CD4-positive, alpha-beta memory T cell (primary cell): Measurements from ENCODE around the gene PHACTR3. TPM values are rescaled to one million over a fixed set of nuclear protein-coding genes. Genes with fewer than 3 reads are reported as not detected.

Experiments used
- CTCF ChIA-PET: fragments of 350-600 bp; sonication (Branson Sonifier 250); formaldehyde crosslinking; loops from one replicate; lab custom pipeline; 2021; ENCODE audit warnings: inconsistent platforms; ENCODE audit not compliant: partially characterized antibody; lab: Charles Lee
- POLR2A ChIA-PET: fragments of 350-600 bp; sonication (Branson Sonifier 250); formaldehyde crosslinking; loops from one replicate; lab custom pipeline; 2021; ENCODE audit not compliant: partially characterized antibody; lab: Charles Lee
- DNase-seq, 5 donors: peaks; one replicate each; pipeline versions ENCODE4 v3.0.0 to v3.0.0-alpha.2; 2020 to 2022; ENCODE audit warnings: mixed read lengths in 1 of 5
- H3K27ac ChIP-seq: one replicate; pipeline ENCODE4 v1.7.0; 2013; ENCODE audit warnings: low read depth, low read length
- H3K27me3 ChIP-seq: 2 replicates; pipeline ENCODE4 v1.7.0; 2013; ENCODE audit warnings: mild to moderate bottlenecking, low read length, moderate library complexity; ENCODE audit not compliant: insufficient read depth
- H3K36me3 ChIP-seq: 2 replicates; pipeline ENCODE4 v1.7.0; 2013; ENCODE audit warnings: mild to moderate bottlenecking, low read length, moderate library complexity; ENCODE audit not compliant: insufficient read depth
- H3K4me1 ChIP-seq: 2 replicates; pipeline ENCODE4 v1.7.0; 2013; ENCODE audit warnings: mild to moderate bottlenecking, low read length, moderate library complexity; ENCODE audit not compliant: insufficient read depth
- H3K4me3 ChIP-seq, 2 donors: one replicate each; pipeline ENCODE4 v1.7.0; 2013; ENCODE audit warnings: low read length in 2 of 2, mild to moderate bottlenecking in 1 of 2
- H3K9me3 ChIP-seq, 2 donors: one replicate each; pipeline ENCODE4 v1.7.0; 2013; ENCODE audit warnings: low read length in 2 of 2, control low read depth in 1 of 2; ENCODE audit not compliant: control insufficient read depth in 1 of 2
- H3K27ac Mint-ChIP-seq, 7 donors: one replicate each; pipeline ENCODE4 v1.8.0; 2020 to 2021; ENCODE audit warnings: mixed read lengths in 7 of 7, mild to moderate bottlenecking in 6 of 7, inconsistent platforms in 3 of 7, moderate library complexity in 3 of 7
- H3K27me3 Mint-ChIP-seq, 2 donors: one replicate each; pipeline ENCODE4 v1.8.0; 2020 to 2021; ENCODE audit warnings: mixed read lengths in 2 of 2
- H3K36me3 Mint-ChIP-seq, 2 donors: one replicate each; pipeline ENCODE4 v1.8.0; 2020 to 2021; ENCODE audit warnings: mixed read lengths in 2 of 2, inconsistent platforms in 1 of 2, mild to moderate bottlenecking in 1 of 2
- H3K4me1 Mint-ChIP-seq, 4 donors: one replicate each; pipeline ENCODE4 v1.8.0; 2020 to 2021; ENCODE audit warnings: mixed read lengths in 4 of 4, mild to moderate bottlenecking in 1 of 4
- H3K4me3 Mint-ChIP-seq, 8 donors: one replicate each; pipeline ENCODE4 v1.8.0; 2020 to 2021; ENCODE audit warnings: mixed read lengths in 8 of 8, mild to moderate bottlenecking in 7 of 8, moderate library complexity in 6 of 8, inconsistent platforms in 3 of 8
- H3K9me3 Mint-ChIP-seq, 8 donors: one replicate each; pipeline ENCODE4 v1.8.0; 2020 to 2021; ENCODE audit warnings: mixed read lengths in 8 of 8, mild to moderate bottlenecking in 5 of 8, inconsistent platforms in 3 of 8, moderate library complexity in 1 of 8
- intact Hi-C: fragments of 100-400 bp; cut with micrococcal nuclease; formaldehyde crosslinking; loops from one replicate; pipeline ENCODE4 v1.15.1; 2023
- polyA plus RNA-seq, 2 donors: library from polyadenylated mRNA; unstranded; fragments of 300-500 nt; fragmentation: Illumina TruSeq; gene quantifications; one replicate each; pipeline ENCODE4 v1.2.3, GENCODE V29; 2021
- total RNA-seq, 2 experiments: library from RNA; stranded (reverse); gene quantifications; one replicate each; pipeline ENCODE4 v1.2.3, GENCODE V29; 2021

Gene PHACTR3
- total and polyA plus RNA-seq, 4 experiments from 2014 or later, result not detected

DNA sequence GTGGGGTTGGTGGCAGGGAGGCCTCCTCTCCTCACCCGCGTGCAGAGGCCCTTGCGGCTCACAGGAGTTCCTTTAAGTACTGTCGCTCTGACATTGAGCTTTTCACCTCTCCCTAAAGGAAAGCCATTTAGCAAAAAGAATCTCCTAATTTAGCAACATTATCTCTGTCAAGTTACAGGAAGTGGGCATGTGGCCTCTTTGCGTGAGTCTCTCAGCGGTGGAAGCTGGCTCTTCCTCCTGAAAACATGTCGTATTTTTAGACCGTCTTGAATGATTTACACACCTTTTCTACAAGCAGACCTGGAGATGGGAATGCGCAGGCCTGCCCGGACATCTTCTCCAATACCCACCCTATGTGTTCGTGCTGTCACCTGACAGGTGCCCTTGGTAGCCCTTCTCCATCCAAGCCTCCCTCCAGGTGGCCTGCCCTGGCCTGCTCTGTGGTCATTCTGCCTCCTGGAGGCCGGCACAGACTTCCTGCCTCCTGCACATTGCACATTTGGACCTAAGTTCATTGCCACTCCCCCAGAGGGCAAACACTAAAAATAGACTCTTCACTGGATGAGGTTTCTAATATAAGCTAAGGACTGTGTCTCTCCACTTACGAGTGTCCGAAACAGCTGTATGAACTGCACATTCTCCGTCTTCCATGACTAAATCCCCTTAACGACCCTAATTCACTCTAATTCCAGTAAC lies 18.5 kb upstream of the PHACTR3 start:
- Mint-ChIP-seq H3K9me3 (peaks cover 0 to 3% (median 0%) of the 10 kb centered on the region in 8 donors), H3K27ac (no peak overlapping the region), H3K4me1 (no peaks in the 10 kb centered on the region), H3K27me3 (peaks cover 3% of the 10 kb centered on the region in 2 donors), H3K4me3 (no peak overlapping the region), H3K36me3 (no peaks in the 10 kb centered on the region)
- DNase-seq, result no peak
- H3K9me3 ChIP-seq, result no peaks in the 10 kb centered on the region
- intact Hi-C loops, result no loop called here
- ChIA-PET POLR2A (no interaction called here), CTCF (interaction anchor here (0.9 to 1.7 kb wide), 3 partner anchors 12 to 15 kb away, joined by 4 to 5 read pairs (median 4); no protein-coding TSS in a partner anchor)
- H3K36me3 ChIP-seq, result no peaks in the 10 kb centered on the region
- no peak overlapping the region for H3K4me3 ChIP-seq
- H3K4me1 ChIP-seq, result no peaks in the 10 kb centered on the region
- H3K27me3 ChIP-seq, result no peaks in the 10 kb centered on the region
- no peak overlapping the region for H3K27ac ChIP-seq

DNA sequence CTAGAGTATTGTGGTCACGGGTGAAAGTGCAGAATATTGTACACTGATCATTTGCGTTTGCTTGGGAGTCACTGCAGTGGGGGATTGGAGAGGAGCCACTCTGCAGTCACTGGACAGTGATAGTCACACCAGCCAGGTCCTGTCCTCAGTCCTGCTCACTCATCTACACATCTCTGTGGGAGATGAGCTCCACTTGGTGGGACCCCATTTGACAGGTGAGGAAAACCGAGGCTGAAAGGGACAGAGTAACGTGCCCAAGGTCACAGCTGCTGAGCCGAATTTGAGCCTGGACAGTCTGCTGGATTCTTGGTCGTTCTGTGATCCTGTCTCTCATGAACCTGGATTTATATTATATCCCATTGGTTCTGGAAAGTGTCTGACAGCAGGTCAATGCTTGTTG lies 17.7 kb upstream of the PHACTR3 start:
- Mint-ChIP-seq H3K36me3 (no peaks in the 10 kb centered on the region), H3K27me3 (peaks cover 3% of the 10 kb centered on the region in 2 donors), H3K4me1 (no peaks in the 10 kb centered on the region), H3K9me3 (peaks cover 0 to 3% (median 0%) of the 10 kb centered on the region in 8 donors), H3K27ac (no peak overlapping the region), H3K4me3 (no peak overlapping the region)
- intact Hi-C loops, result no loop called here
- ChIA-PET POLR2A (no interaction called here), CTCF (interaction anchor here (1.5 to 1.7 kb wide), 2 partner anchors 12 to 13 kb away, joined by 4 to 5 read pairs; no protein-coding TSS in a partner anchor)
- Histone ChIP-seq H3K27me3 (no peaks in the 10 kb centered on the region), H3K4me1 (no peaks in the 10 kb centered on the region), H3K36me3 (no peaks in the 10 kb centered on the region), H3K9me3 (no peaks in the 10 kb centered on the region), H3K4me3 (no peak overlapping the region), H3K27ac (no peak overlapping the region)
- DNase-seq, result no peak

DNA sequence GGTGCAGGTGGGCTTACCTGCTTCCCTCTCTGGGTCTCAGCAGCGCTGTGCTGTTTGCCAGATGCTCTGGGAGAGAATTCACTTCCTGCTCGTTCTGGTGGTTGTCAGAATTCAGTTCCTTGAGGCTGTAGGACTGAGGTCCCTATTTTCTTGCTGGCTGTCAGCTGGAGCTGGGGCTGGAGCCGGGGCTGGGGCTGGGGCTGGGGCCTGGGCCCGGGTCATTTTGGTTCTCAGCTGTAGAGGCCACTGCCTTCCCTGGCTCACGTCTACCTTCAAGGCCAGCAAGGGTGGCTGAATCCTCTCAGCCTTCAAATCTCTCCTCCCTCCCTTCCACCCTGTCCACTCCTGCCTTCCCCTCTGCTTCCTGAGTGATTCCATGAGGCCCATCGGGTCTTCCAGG lies 16.8 kb upstream of the PHACTR3 start:
- CTCF ChIA-PET, result no interaction called here
- Histone ChIP-seq H3K36me3 (no peaks in the 10 kb centered on the region), H3K27me3 (no peaks in the 10 kb centered on the region), H3K27ac (no peak overlapping the region), H3K4me1 (no peaks in the 10 kb centered on the region), H3K9me3 (no peaks in the 10 kb centered on the region), H3K4me3 (no peak overlapping the region)
- H3K27me3 Mint-ChIP-seq, result peaks cover 3 to 5% of the 10 kb centered on the region in 2 donors
- H3K36me3 Mint-ChIP-seq, result no peaks in the 10 kb centered on the region
- no peak overlapping the region for H3K4me3 Mint-ChIP-seq
- H3K9me3 Mint-ChIP-seq, result peaks cover 0 to 3% (median 0%) of the 10 kb centered on the region in 8 donors
- intact Hi-C loops, result no loop called here
- no peaks in the 10 kb centered on the region for H3K4me1 Mint-ChIP-seq
- no peak for DNase-seq
- POLR2A ChIA-PET, result no interaction called here
- H3K27ac Mint-ChIP-seq, result no peak overlapping the region

DNA sequence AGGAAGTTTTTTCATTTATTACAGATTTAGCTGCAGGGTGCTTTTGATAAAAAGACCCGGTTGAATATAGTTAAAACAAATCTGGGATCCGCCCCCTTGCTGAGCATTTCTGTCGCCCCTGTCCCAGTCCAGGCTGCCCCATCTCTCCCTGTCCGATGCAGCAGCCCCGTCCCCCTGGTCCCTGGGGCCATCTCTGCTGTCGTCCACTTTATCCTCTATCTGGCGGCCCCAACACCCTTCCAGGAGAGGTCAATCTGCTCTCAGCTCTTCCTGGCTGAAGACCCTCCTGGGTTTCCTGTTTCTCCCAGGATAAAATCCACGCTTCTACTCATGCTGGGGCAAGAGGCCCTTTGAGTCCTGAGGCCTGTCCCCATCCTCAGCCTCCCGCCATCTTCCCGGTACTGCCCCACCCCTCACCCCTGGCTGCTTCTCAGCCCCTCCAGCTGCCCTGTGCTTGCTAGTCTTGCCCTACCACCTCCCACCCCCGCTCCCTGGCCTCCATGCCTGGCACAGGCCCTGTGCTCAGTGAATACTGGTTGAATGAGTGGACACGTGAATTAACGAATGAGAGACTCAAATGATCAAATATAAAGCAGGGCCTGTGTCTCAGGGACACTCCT lies 16.0 kb upstream of the PHACTR3 start:
- H3K4me3 Mint-ChIP-seq, result no peak overlapping the region
- peaks cover 0 to 3% (median 0%) of the 10 kb centered on the region in 8 donors for H3K9me3 Mint-ChIP-seq
- H3K27me3 Mint-ChIP-seq, result peaks cover 3 to 8% of the 10 kb centered on the region in 2 donors
- intact Hi-C loops, result no loop called here
- H3K36me3 Mint-ChIP-seq, result no peaks in the 10 kb centered on the region
- Histone ChIP-seq H3K4me3 (no peak overlapping the region), H3K36me3 (no peaks in the 10 kb centered on the region), H3K27ac (no peak overlapping the region), H3K9me3 (no peaks in the 10 kb centered on the region), H3K4me1 (no peaks in the 10 kb centered on the region), H3K27me3 (no peaks in the 10 kb centered on the region)
- no peak overlapping the region for H3K27ac Mint-ChIP-seq
- DNase-seq, result no peak
- no peaks in the 10 kb centered on the region for H3K4me1 Mint-ChIP-seq
- ChIA-PET POLR2A (no interaction called here), CTCF (no interaction called here)

DNA sequence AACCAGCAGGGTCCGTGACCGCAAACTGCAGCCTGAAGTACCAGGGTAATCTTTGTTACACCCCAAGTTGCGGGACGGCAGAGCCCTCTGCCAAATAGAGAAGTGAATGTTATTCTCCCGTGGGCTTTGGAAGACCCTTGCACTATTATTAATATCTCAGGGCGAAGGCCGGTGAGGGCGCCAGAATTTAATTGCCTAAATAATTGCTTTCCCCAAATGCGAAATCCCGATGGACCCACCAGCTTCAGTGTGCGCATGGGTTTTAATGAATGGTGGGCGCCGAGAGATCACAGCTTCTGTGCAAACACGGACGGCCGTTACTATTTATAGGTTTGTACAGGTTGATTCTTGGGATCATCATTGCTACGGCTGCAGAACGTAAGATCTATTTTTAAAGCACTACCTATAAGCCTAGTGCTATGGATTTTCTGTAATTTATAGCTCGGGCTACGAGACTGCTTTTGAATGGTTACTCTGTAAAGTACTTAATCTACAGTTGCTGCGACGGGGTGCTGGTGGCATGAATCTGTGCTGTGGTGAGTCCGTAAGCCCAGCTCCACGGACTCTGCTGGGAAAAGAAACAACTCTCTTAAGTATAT lies 15.2 kb upstream of the PHACTR3 start:
- H3K36me3 ChIP-seq, result no peaks in the 10 kb centered on the region
- intact Hi-C loops, result no loop called here
- Mint-ChIP-seq H3K4me1 (no peaks in the 10 kb centered on the region), H3K4me3 (no peak overlapping the region), H3K36me3 (no peaks in the 10 kb centered on the region), H3K27me3 (peaks cover 3 to 8% of the 10 kb centered on the region in 2 donors), H3K9me3 (peaks cover 0 to 3% (median 0%) of the 10 kb centered on the region in 8 donors), H3K27ac (no peak overlapping the region)
- H3K9me3 ChIP-seq, result no peaks in the 10 kb centered on the region
- CTCF ChIA-PET, result interaction anchor here (0.7 to 1.6 kb wide), 2 partner anchors 15 to 18 kb away, joined by 3 to 10 read pairs; partner anchors contain the start of gene PHACTR3
- H3K4me1 ChIP-seq, result no peaks in the 10 kb centered on the region
- H3K27me3 ChIP-seq, result no peaks in the 10 kb centered on the region
- POLR2A ChIA-PET, result no interaction called here
- DNase-seq, result no peak
- H3K27ac ChIP-seq, result no peak overlapping the region
- no peak overlapping the region for H3K4me3 ChIP-seq

DNA sequence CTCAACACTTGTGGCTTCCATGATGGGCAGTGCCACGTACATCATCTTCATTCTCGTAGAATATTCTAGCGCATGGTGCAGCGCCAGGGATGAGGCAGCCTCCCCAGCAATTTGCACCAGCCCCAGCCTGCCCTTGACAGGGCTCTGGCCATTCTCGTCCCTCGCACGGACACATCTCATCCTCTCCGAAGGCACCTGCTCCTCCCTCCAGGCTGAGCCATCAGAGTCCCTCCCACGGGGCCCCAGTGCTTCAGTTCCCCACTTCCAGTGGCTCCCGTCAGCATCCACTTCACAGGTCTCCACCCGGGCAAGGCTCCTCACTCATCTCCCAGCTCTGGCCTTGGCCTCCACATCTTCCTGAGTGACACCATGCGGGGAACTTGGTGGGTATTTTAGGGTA lies 13.3 kb upstream of the PHACTR3 start:
- Mint-ChIP-seq H3K27me3 (peaks cover 4 to 10% of the 10 kb centered on the region in 2 donors), H3K36me3 (no peaks in the 10 kb centered on the region), H3K27ac (no peak overlapping the region), H3K9me3 (peaks cover 0 to 3% (median 0%) of the 10 kb centered on the region in 8 donors), H3K4me1 (no peaks in the 10 kb centered on the region), H3K4me3 (no peak overlapping the region)
- H3K36me3 ChIP-seq, result no peaks in the 10 kb centered on the region
- no peaks in the 10 kb centered on the region for H3K27me3 ChIP-seq
- no peaks in the 10 kb centered on the region for H3K9me3 ChIP-seq
- intact Hi-C loops, result no loop called here
- no peaks in the 10 kb centered on the region for H3K4me1 ChIP-seq
- ChIA-PET CTCF (interaction anchor here (0.8 to 1.6 kb wide), 2 partner anchors 19 to 20 kb away, joined by 3 to 10 read pairs; no protein-coding TSS in a partner anchor), POLR2A (no interaction called here)
- no peak overlapping the region for H3K27ac ChIP-seq
- no peak overlapping the region for H3K4me3 ChIP-seq
- DNase-seq, result no peak

DNA sequence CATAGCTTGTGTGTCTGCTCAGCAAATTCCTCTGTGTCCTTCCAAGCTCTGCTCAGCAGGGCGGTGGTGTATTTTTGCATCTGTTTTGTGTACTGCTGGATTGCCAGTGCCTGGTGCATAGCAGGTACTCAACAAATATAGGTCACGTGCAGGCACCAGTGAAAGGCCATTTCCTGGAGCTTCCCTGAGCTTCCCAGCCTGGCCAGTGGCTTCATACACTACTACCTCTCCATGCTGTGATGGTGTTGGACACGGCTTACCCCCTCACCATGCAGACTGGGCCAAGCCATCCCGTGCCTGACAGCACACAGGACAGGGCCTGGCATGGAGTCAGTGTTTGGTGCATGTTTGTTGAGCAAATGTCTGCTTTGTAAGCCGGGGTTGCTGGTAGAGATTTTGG lies 7.7 kb upstream of the PHACTR3 start:
- intact Hi-C loops, result no loop called here
- Histone ChIP-seq H3K4me1 (no peaks in the 10 kb centered on the region), H3K36me3 (no peaks in the 10 kb centered on the region), H3K4me3 (no peak overlapping the region), H3K9me3 (no peaks in the 10 kb centered on the region), H3K27ac (no peak overlapping the region), H3K27me3 (peaks cover 4% of the 10 kb centered on the region)
- ChIA-PET CTCF (interaction anchor here (0.7 kb wide), 1 partner anchor 26 kb away, joined by 3 read pairs; no protein-coding TSS in a partner anchor), POLR2A (no interaction called here)
- H3K27me3 Mint-ChIP-seq, result peaks cover 25 to 33% of the 10 kb centered on the region in 2 donors
- DNase-seq, result no peak
- H3K4me1 Mint-ChIP-seq, result peaks cover 0 to 4% (median 1%) of the 10 kb centered on the region in 4 donors
- H3K36me3 Mint-ChIP-seq, result no peaks in the 10 kb centered on the region
- no peak overlapping the region for H3K27ac Mint-ChIP-seq
- H3K4me3 Mint-ChIP-seq, result no peak overlapping the region
- no peaks in the 10 kb centered on the region for H3K9me3 Mint-ChIP-seq
